HepG2 (cell line): ENCODE data around the gene ST7L. TPM values are rescaled to one million over a fixed set of nuclear protein-coding genes. Genes with fewer than 3 reads are reported as not detected.

ENCODE experiments used
- ATAC-seq: fragments of 200-7000 bp; cut with Tn5 transposase; 3 replicates; pipeline ENCODE4 v1.9.1; 2020; ENCODE audit warnings: mild to moderate bottlenecking, moderate library complexity
- BruUV-seq: library from RNA; stranded (reverse); fragments of 400-500 nt; replicated peaks from 2 replicates; lab custom pipeline; 2021; lab: Mats Ljungman, UMichigan
- CTCF ChIA-PET: fragments of 300-600 bp; formaldehyde crosslinking; extraction: SDS; loops from one replicate; lab custom pipeline; 2021; ENCODE audit warnings: low total read pairs, inconsistent platforms, low intra/inter-chr PET ratio; lab: Yijun Ruan, JAX
- POLR2A ChIA-PET: fragments of 350-600 bp; sonication (Branson Sonifier 250); formaldehyde crosslinking; loops from one replicate; lab custom pipeline; 2020; ENCODE audit warnings: antibody characterized with exemption, inconsistent platforms; lab: Yijun Ruan, JAX
- DNase-seq: peaks from one replicate; pipeline ENCODE4 v3.0.0-alpha.2; 2015; ENCODE audit warnings: low spot score
- FAIRE-seq: peaks from 3 replicates; lab custom pipeline; 2011; peaks lifted over from hg19 to GRCh38; lab: Jason Lieb, UNC
- H2AFZ ChIP-seq: one replicate; pipeline ENCODE4 v1.6.1; 2011; ENCODE audit warnings: low read length, inconsistent platforms
- H3K27ac ChIP-seq: fragments of 300-600 bp; 3 replicates; pipeline ENCODE4 v1.8.0; 2011; ENCODE audit warnings: mixed run types, mild to moderate bottlenecking, mixed read lengths, low read length, inconsistent platforms; ENCODE audit not compliant: insufficient read depth; ENCODE audit errors: extremely low read length
- H3K27me3 ChIP-seq, 2 experiments: fragments of 200-600 bp in 1 of 2; 2 replicates in 1 of 2; 3 replicates in 1 of 2; pipeline versions ENCODE4 v1.6.0 to v1.8.0; 2011; ENCODE audit warnings: low read length in 2 of 2, mild to moderate bottlenecking in 2 of 2, moderate library complexity in 2 of 2, inconsistent platforms in 1 of 2; ENCODE audit not compliant: insufficient read depth in 2 of 2, control insufficient read depth in 1 of 2
- H3K36me3 ChIP-seq, 2 experiments: fragments of 200-600 bp in 1 of 2; replicated peaks in 1 of 2; 2 replicates in 1 of 2; 3 replicates in 1 of 2; pipeline versions ENCODE4 v1.5.1 to v1.8.0; 2011; ENCODE audit warnings: low read length in 2 of 2, inconsistent platforms in 1 of 2; ENCODE audit not compliant: insufficient read depth in 2 of 2, control insufficient read depth in 1 of 2
- H3K4me1 ChIP-seq: 2 replicates; pipeline ENCODE4 v1.5.1; 2012; ENCODE audit warnings: low read length, inconsistent platforms; ENCODE audit not compliant: insufficient read depth
- H3K4me2 ChIP-seq: 2 replicates; pipeline ENCODE4 v1.6.0; 2011; ENCODE audit warnings: low read depth, low read length, inconsistent platforms
- H3K4me3 ChIP-seq, 3 experiments: fragments of 200-600 bp in 1 of 3; sonication (generic), shearing (Covaris generic) in 1 of 3; replicated peaks in 1 of 3; 2 replicates each; pipeline ENCODE4 v1.5.1; 2011 to 2016; ENCODE audit warnings: low read length in 3 of 3, inconsistent platforms in 2 of 3, low read depth in 2 of 3, mild to moderate bottlenecking in 2 of 3, control low read depth in 1 of 3, mixed read lengths in 1 of 3; ENCODE audit not compliant: insufficient read depth in 1 of 3
- H3K79me2 ChIP-seq: one replicate; pipeline ENCODE4 v1.6.1; 2011; ENCODE audit warnings: low read length, inconsistent platforms; ENCODE audit not compliant: insufficient read depth
- H3K9ac ChIP-seq: 2 replicates; pipeline ENCODE4 v1.6.0; 2011; ENCODE audit warnings: mild to moderate bottlenecking, low read depth, low read length, inconsistent platforms; ENCODE audit not compliant: insufficient read depth
- H3K9me3 ChIP-seq: 2 replicates; pipeline ENCODE4 v1.5.1; 2012; ENCODE audit warnings: mild to moderate bottlenecking, low read length
- H4K20me1 ChIP-seq: 2 replicates; pipeline ENCODE4 v1.6.0; 2011; ENCODE audit warnings: inconsistent platforms, mild to moderate bottlenecking, low read length, moderate library complexity; ENCODE audit not compliant: insufficient read depth
- ESRRA ChIP-seq: sonication (generic); formaldehyde crosslinking; IDR thresholded peaks from 2 replicates; pipeline ENCODE4 v1.5.1; 2020; ENCODE audit warnings: mild to moderate bottlenecking, low read depth, missing genetic modification reagents
- GTF3A ChIP-seq: sonication (generic); formaldehyde crosslinking; conservative IDR thresholded peaks from 2 replicates; pipeline ENCODE4 v1.4.0; 2020; ENCODE audit warnings: mild to moderate bottlenecking, missing genetic modification reagents
- KIAA2018 ChIP-seq: sonication (generic); formaldehyde crosslinking; IDR thresholded peaks from 2 replicates; pipeline ENCODE4 v1.5.0; 2020; ENCODE audit warnings: mild to moderate bottlenecking, missing genetic modification reagents, borderline replicate concordance
- MEIS1 ChIP-seq: sonication (generic); formaldehyde crosslinking; IDR thresholded peaks from 2 replicates; pipeline ENCODE4 v1.9.0; 2021; ENCODE audit warnings: mild to moderate bottlenecking, missing genetic modification reagents, moderate library complexity, borderline replicate concordance
- MTA1 ChIP-seq: sonication (generic); formaldehyde crosslinking; IDR thresholded peaks from 2 replicates; pipeline ENCODE4 v1.4.0; 2020; ENCODE audit warnings: missing genetic modification reagents, mild to moderate bottlenecking, borderline replicate concordance
- RAD21 ChIP-seq: fragments of 450-650 bp; formaldehyde crosslinking; IDR thresholded peaks from 2 replicates; pipeline ENCODE4 v1.5.0; 2020; ENCODE audit warnings: mild to moderate bottlenecking
- SKI ChIP-seq: fragments of 450-650 bp; IDR thresholded peaks from one replicate; pipeline ENCODE4 v1.6.1; 2018; ENCODE audit warnings: mild to moderate bottlenecking; ENCODE audit not compliant: partially characterized antibody
- SMC3 ChIP-seq: IDR thresholded peaks from 2 replicates; pipeline ENCODE4 v1.6.1; 2011; ENCODE audit warnings: low read length, improper control_type of control experiment
- SNAI1 ChIP-seq: sonication (generic); formaldehyde crosslinking; IDR thresholded peaks from 2 replicates; pipeline ENCODE4 v1.5.0; 2020; ENCODE audit warnings: mild to moderate bottlenecking, missing genetic modification reagents, borderline replicate concordance
- ZNF350 ChIP-seq: sonication (generic); formaldehyde crosslinking; IDR thresholded peaks from 2 replicates; pipeline ENCODE4 v1.4.0; 2020; ENCODE audit warnings: mild to moderate bottlenecking, low read depth, missing genetic modification reagents, borderline replicate concordance
- ZNF501 ChIP-seq: sonication (generic); formaldehyde crosslinking; IDR thresholded peaks from 2 replicates; pipeline ENCODE4 v1.5.1; 2020; ENCODE audit warnings: mild to moderate bottlenecking, moderate library complexity, missing genetic modification reagents
- WGBS: methylation state at CpG from one replicate; pipeline ENCODE4 v1.1.6; 2017; ENCODE audit warnings: low lambda C conversion rate; 5-methylcytosine and 5-hydroxymethylcytosine counted together
- in situ Hi-C: cut with HindIII; loops from 2 replicates; pipeline ENCODE4 v1.10.0; 2017; ENCODE audit warnings: low pct_unique_long_range_greater_than_20kb; ENCODE audit not compliant: extremely low pct_ligation_motif_present
- intact Hi-C: fragments of 100-400 bp; cut with micrococcal nuclease; formaldehyde crosslinking; loops from one replicate; pipeline ENCODE4 v1.10.0; 2022; ENCODE audit not compliant: unreplicated experiment
- polyA plus RNA-seq, 8 experiments: library from polyadenylated mRNA; depleted of rRNA in 3 of 8; stranded (reverse) in 7 of 8; unstranded in 1 of 8; fragments of >200 nt; fragmentation: Illumina TruSeq in 4 of 8; extraction: Trizol in 4 of 8; gene quantifications; 2 replicates each; pipeline versions ENCODE4 v1.2.1 to v1.2.3, GENCODE V29; 2011 to 2016; ENCODE audit warnings: low read depth in 4 of 8, missing spikeins in 1 of 8, mixed read lengths in 1 of 8; ENCODE audit not compliant: insufficient read depth in 1 of 8
- total RNA-seq, 5 experiments: library from RNA; depleted of rRNA; stranded (reverse); fragments of >200 nt; fragmentation: Illumina TruSeq; extraction: Trizol; gene quantifications; 2 replicates each; pipeline ENCODE4 v1.2.3, GENCODE V29; 2016; ENCODE audit warnings: low read depth in 1 of 5
- TF ChIP-seq, protein P1 (sequence below): sonication (generic); formaldehyde crosslinking; conservative IDR thresholded peaks from 2 replicates; pipeline ENCODE4 v1.8.0; 2022; ENCODE audit warnings: low read depth, missing genetic modification reagents

Gene ST7L
- total and polyA plus RNA-seq, 2 of the 13 experiments (the other 11 are each of a cell fraction or from before 2014, with no cell fraction given) = 8.6 to 19.9 TPM

GRCh38 chr1:112501810-112502641, 116.9 kb downstream of the ST7L start (continued):
- TF ChIP-seq ZNF501 (CRISPR knock-in tag) (peak; percentile 54; the same call in 1 of the 2 replicates), ZNF350 (CRISPR knock-in tag) (0 out of 2 replicates have a peak, but pooled peaks have one; percentile 40), SKI (no peak), RAD21 (CRISPR knock-in tag) (peak; percentile 48; the same call in 1 of the 2 replicates)

DNA sequence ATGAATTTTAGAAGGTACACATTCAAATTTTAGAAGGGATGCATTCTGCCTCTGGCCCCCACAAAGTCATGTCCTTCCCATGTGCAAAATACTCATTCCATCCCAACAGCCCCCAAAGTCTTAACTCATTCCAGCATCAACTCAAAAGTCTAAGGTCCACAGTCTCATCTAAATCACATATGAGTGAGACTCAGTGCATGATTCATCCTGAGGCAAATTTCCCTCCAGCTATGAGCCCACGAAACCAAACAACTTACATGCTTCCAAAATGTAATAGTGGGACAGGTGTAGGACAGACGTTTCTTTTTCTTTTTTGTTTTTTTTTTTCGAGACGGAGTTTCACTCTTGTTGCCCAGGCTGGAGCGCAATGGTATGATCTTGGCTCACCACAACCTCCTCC, 122.7 kb downstream of the ST7L start:
- DNase-seq (no peak), FAIRE-seq (no peak), ATAC-seq (no peak)
- intact Hi-C loops = no loop called here
- H3K9me3 ChIP-seq = no peaks in the 10 kb centered on the region
- 40% methylated on average over 5 of the region's 5 CpGs for WGBS
- no peak overlapping the region for H3K9ac ChIP-seq
- no peak overlapping the region for H3K4me3 ChIP-seq
- ChIA-PET POLR2A (no interaction called here), CTCF (no interaction called here)
- peaks cover 0 to 5% of the 10 kb centered on the region in 2 experiments; a peak in 1 of 5 replicates for H3K27me3 ChIP-seq
- H3K36me3 ChIP-seq = no peaks in the 10 kb centered on the region
- BruUV-seq = no TSS peak
- H3K4me1 ChIP-seq = 0 out of 2 replicates have a peak, but pooled peaks cover 1% of the 10 kb centered on the region
- no peaks in the 10 kb centered on the region for H3K79me2 ChIP-seq
- H4K20me1 ChIP-seq = no peaks in the 10 kb centered on the region
- in situ Hi-C loops = no loop called here
- H3K27ac ChIP-seq = no peak overlapping the region
- H3K4me2 ChIP-seq = no peak overlapping the region
- H2AFZ ChIP-seq = no peak overlapping the region
- TF ChIP-seq KIAA2018 (CRISPR knock-in tag) = no peak
- TF ChIP-seq, protein P1, sequence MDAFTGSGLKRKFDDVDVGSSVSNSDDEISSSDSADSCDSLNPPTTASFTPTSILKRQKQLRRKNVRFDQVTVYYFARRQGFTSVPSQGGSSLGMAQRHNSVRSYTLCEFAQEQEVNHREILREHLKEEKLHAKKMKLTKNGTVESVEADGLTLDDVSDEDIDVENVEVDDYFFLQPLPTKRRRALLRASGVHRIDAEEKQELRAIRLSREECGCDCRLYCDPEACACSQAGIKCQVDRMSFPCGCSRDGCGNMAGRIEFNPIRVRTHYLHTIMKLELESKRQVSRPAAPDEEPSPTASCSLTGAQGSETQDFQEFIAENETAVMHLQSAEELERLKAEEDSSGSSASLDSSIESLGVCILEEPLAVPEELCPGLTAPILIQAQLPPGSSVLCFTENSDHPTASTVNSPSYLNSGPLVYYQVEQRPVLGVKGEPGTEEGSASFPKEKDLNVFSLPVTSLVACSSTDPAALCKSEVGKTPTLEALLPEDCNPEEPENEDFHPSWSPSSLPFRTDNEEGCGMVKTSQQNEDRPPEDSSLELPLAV = no peak
- no peak for TF ChIP-seq ESRRA
- TF ChIP-seq GTF3A (CRISPR knock-in tag) = no peak
- TF ChIP-seq MEIS1 (CRISPR knock-in tag) = no peak
- TF ChIP-seq MTA1 = no peak
- no peak for TF ChIP-seq SNAI1
- no peak for TF ChIP-seq SMC3
